GM21825 (cell line): ENCODE measurements around the gene SLC22A4.
A peak's percentile ranks its signal among the peaks of the same experiment; 100 is the strongest.

Experiments used
- ATAC-seq: cut with Tn5 transposase; IDR thresholded peaks from one replicate; pipeline ENCODE4 v1.9.1; 2021; ENCODE audit warnings: mild to moderate bottlenecking, moderate library complexity; ENCODE audit not compliant: unreplicated experiment

The SLC22A4 gene

GRCh38 chr5:132274050-132274792 is 20.0 kb upstream of the SLC22A4 start:
- no peak for ATAC-seq

GRCh38 chr5:132275367-132276220 is 18.6 kb upstream of the SLC22A4 start:
- no peak for ATAC-seq

GRCh38 chr5:132277256-132277655 is 16.9 kb upstream of the SLC22A4 start:
- ATAC-seq = no peak

GRCh38 chr5:132277971-132278853 is 16.0 kb upstream of the SLC22A4 start:
- ATAC-seq = no peak

GRCh38 chr5:132279801-132280200 is 14.4 kb upstream of the SLC22A4 start:
- no peak for ATAC-seq

- ATAC-seq = no peak
Observed at GRCh38 chr5:132280371-132281240, 13.6 kb upstream of the SLC22A4 start.

GRCh38 chr5:132281856-132282614 is 12.2 kb upstream of the SLC22A4 start:
- ATAC-seq = no peak

- no peak for ATAC-seq
Observed at GRCh38 chr5:132283423-132284043, 10.7 kb upstream of the SLC22A4 start.

- no peak for ATAC-seq
Observed at GRCh38 chr5:132289097-132289496, 5.1 kb upstream of the SLC22A4 start.

GRCh38 chr5:132291026-132291425 is 3.2 kb upstream of the SLC22A4 start:
- ATAC-seq = no peak

- ATAC-seq = peak; percentile 42
Observed at GRCh38 chr5:132293066-132293991, 865 bp upstream of the SLC22A4 start.

GRCh38 chr5:132294728-132295504 is 722 bp downstream of the SLC22A4 start:
- ATAC-seq = peak; percentile 35

GRCh38 chr5:132295505-132296411 is 1.6 kb downstream of the SLC22A4 start:
- ATAC-seq = no peak

- ATAC-seq = no peak
Observed at GRCh38 chr5:132296412-132297016, 2.3 kb downstream of the SLC22A4 start.

GRCh38 chr5:132297211-132297940 is 3.2 kb downstream of the SLC22A4 start:
- ATAC-seq = no peak
